Sciatic nerve (tissue), 2 donors: Measurements from ENCODE around the gene TMEM47. TPM values are rescaled to one million over a fixed set of nuclear protein-coding genes. Genes with fewer than 3 reads are reported as not detected.

Experiments used
- ATAC-seq: fragments of 200-7000 bp; cut with Tn5 transposase; one replicate; pipeline ENCODE4 v1.9.1; 2020; ENCODE audit warnings: mild to moderate bottlenecking, moderate library complexity
- DNase-seq: peaks from one replicate; pipeline ENCODE4 v3.0.0-alpha.2; 2020; ENCODE audit warnings: low spot score
- intact Hi-C: fragments of 100-400 bp; cut with DNase I; formaldehyde crosslinking; loops from one replicate; pipeline ENCODE4 v1.14.2; 2022
- total RNA-seq: library from RNA; stranded (reverse); fragmentation: NEBNext Ultra II Directional; extraction: Animal tissue kit (Norgen Biotek cat#: 25700); gene quantifications from one replicate; pipeline ENCODE4 v1.2.1, GENCODE V29; 2021
- donor health status: DM: no; HTN: no; CAD: no.
- donor health status: DM: no; HTN: no; CAD: no.

Gene TMEM47
- 20.7 TPM for total RNA-seq

- intact Hi-C loops, result no loop called here
- DNase-seq, result peak; percentile 80
- peak; percentile 96 for ATAC-seq
Measured at GRCh38 chrX:34656842-34657725, at the start of gene TMEM47. Gene TMEM47 (minus strand): TSS chrX:34657285. CDS start chrX:34657029, 256 bp downstream.

- DNase-seq (no peak), ATAC-seq (no peak)
- intact Hi-C loops, result no loop called here
Measured at GRCh38 chrX:34687095-34687494, 30.0 kb upstream of the TMEM47 start.

DNA sequence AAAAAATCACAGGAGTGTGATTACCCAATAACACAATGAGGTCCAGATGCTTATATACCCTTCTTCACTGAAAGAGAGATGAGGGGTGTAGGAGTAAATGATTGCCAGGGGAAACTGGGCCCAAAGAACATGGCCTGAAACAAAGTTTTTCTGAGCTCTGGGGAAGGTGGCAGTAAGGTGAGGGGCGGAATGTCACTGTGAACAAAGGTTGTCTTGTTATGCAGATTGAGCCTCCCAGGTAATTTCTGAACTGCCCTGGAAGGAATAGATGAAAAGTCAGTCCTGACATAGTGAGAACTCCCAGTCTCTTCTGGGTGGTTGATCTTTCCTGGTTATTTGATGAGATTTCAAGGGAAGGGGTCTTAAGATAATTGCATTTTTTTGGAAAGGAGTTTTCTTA, 2.5 kb upstream of the TMEM47 start:
- no peak for ATAC-seq
- intact Hi-C loops, result no loop called here
- no peak for DNase-seq

DNA sequence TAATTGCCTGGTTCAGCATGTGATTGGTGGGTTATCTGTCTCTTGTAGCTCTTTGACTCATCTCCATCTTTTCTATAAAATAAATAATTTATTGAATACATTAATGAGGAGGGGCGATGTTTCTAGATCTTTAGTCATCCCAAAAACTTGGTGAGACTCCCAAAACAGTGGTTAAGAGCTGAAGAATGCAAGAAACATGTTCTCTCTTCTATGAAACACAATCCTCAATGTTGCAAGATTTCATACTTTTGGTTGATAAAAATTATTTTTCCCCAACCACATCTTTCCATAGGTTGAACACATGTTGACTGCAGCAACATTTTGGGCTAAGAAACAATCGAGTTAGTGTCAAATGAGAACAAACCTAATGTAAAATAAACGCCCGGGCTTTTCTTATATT, 1.2 kb upstream of the TMEM47 start:
- ATAC-seq (no peak), DNase-seq (no peak)
- intact Hi-C loops, result no loop called here

DNA sequence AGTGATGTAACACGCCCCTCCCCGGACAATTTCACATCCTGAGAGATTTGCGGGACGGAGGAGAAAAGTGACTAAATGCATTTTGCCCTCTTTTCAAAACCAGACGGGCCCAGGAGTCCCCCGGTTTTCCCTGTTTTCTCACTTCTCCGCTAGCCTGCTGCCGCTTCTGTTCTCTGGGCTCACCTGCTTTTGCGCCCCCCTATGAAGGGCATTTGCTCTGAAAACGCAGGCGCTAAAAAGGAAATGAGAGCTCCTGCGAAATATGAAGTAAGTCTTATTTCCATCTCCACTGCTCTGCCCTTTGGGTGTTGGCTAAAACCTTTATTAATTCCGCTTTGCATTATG, 613 bp upstream of the TMEM47 start:
- intact Hi-C loops, result no loop called here
- DNase-seq (no peak), ATAC-seq (no peak)

DNA sequence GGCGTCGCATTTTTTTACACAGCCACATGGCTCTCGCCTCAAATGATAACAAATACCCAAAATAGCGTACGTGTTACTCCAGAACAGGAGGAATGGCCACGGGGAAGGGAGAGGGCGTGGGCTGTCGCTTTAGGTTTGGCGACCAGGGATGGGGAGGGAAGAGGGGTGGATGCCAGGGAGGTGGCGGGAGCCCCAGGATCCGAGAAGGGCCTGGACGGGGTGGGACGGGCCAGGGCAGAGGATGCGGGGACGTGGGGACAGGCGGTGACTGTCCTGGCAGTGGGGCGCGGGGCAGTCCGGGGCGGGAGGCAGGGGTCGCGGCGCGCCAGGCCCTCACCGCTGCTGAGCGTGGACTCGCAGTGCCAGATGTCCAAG, 631 bp downstream of the TMEM47 start:
- DNase-seq (peak; percentile 57), ATAC-seq (peak; percentile 44)
- intact Hi-C loops, result no loop called here

- DNase-seq (no peak), ATAC-seq (peak; percentile 25)
- intact Hi-C loops, result no loop called here
Measured at GRCh38 chrX:34655501-34656455, 1.3 kb downstream of the TMEM47 start.

DNA sequence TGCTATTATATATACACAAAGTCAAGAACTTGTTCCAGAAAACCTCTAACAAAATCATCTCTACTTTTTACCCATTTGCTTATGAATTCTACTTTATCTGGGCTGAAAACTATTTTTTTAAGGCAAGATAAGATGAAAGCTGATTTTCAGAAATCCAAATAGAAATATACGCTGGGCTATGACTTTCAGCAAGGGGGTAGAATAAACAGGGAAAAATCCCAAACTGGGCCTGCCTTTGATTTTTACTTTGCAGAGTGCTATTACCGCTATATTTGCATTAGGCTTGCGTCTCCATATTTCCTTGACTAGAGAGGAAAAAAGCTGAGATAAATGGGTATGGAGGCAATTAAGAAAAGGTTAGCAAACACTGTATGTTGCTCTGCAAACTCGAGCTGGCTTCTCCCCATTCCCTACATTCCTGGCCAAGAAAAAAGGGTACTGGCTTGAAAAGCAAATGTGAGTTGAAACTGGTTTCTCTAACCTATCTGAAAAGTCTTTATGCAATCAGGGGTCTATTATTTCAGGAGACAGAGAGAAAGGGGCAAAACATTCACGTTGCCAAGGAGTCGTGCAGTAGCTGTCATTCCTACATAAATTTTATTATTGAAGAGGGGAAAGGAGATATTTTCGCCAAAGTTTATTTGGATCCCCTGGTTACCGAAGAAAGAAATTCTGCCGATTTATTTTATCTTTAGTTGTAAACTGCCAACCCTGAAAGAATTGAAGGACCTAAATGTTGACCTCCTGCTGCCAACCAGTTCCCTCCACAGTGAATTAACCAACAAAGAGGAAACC, 2.2 kb downstream of the TMEM47 start:
- DNase-seq (no peak), ATAC-seq (no peak)
- intact Hi-C loops, result no loop called here

GRCh38 chrX:34653811-34654210, 3.3 kb downstream of the TMEM47 start:
- ATAC-seq (no peak), DNase-seq (no peak)
- intact Hi-C loops, result no loop called here

- ATAC-seq (no peak), DNase-seq (no peak)
- intact Hi-C loops, result no loop called here
Measured at GRCh38 chrX:34642849-34643248, 14.2 kb downstream of the TMEM47 start.

DNA sequence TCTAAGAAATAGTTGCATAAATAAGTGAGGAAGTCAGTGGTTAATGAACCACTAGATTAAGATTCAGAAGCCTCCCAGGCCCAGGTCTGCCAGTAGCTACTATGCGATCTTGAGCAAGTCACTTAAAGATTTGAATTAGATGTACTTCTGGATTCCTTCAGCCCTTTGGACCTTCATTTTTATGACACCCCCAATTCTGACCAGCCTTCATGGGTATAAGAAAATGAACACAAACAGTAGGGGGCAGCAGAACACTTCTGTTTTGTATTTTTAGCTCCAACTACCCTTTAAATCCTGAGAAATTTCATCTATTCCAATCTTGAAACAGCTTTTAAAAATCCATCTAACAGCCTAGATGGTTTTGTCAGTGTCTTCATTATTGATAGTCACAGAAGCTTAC, 19.0 kb downstream of the TMEM47 start:
- no peak for ATAC-seq
- DNase-seq, result no peak
- intact Hi-C loops, result no loop called here

GRCh38 chrX:34634349-34634748, 22.7 kb downstream of the TMEM47 start:
- ATAC-seq (no peak), DNase-seq (no peak)
- intact Hi-C loops, result no loop called here

DNA sequence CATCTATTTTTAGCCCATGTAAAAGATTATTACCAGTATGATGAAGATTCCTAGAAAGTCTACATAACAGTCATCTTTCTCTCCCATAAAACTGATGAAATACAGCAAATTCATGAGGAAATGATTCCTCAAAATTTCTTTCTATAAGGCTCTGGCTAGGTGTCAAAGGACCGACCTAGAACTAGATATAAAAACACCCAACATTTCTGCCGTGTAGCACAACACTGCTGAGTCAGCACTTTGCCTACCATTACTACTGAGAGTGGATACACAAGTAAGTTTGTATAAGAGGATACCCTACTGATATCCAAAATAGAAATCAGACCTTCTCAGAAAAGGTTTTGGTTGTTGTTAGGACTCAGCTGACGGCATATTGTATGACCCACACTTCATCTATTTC, 24.7 kb downstream of the TMEM47 start:
- ATAC-seq, result no peak
- intact Hi-C loops, result no loop called here
- no peak for DNase-seq

DNA sequence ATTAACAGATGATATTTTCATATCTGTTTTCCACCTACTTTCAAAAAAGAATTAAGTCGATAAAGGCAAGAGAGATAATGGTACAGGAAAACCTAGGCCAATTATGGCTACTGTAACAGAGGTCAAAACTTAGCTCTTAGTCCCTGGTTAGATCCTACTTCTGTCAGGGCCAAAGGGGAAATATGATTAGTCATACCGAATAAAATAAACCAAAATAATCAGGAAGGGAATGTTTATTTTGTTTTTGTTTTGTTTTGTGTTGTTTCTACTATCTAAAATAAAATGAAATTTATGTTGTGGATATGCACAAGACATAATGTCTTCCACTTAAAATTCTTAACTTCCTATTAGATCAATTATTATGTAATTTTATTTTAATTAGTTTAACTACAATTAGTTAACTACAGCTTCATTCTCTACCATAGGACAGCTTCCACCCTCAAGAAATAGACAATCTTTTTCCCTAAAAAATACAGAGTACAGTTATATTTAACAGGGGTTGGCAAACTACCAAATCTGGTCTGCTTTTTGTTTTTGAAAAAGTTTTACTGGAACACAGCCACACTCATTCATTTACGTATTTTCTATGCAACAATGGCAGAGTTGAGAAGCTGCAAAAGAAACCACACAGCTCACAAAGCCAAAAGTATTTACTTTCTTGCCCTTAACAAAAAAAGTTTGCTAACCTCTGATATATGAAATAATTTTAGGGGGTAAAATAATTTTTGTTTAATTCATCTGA, 25.4 kb downstream of the TMEM47 start:
- DNase-seq (no peak), ATAC-seq (peak; percentile 38)
- intact Hi-C loops, result no loop called here

GRCh38 chrX:34629572-34629971, 27.5 kb downstream of the TMEM47 start:
- intact Hi-C loops, result loop anchor here (5.0 kb wide), 1 partner anchor 843 kb away; no protein-coding TSS in a partner anchor
- DNase-seq (no peak), ATAC-seq (peak; percentile 81)

GRCh38 chrX:34624416-34624815, 32.7 kb downstream of the TMEM47 start:
- DNase-seq, result no peak
- ATAC-seq, result peak; percentile 86
- intact Hi-C loops, result no loop called here

GRCh38 chrX:34619920-34620319, 37.2 kb downstream of the TMEM47 start:
- intact Hi-C loops, result no loop called here
- DNase-seq, result no peak
- no peak for ATAC-seq

GRCh38 chrX:34612036-34612435, 45.0 kb downstream of the TMEM47 start:
- no peak for ATAC-seq
- intact Hi-C loops, result no loop called here

GRCh38 chrX:34598362-34598761, 58.7 kb downstream of the TMEM47 start:
- intact Hi-C loops, result no loop called here
- ATAC-seq, result no peak
- no peak for DNase-seq

More at GRCh38 chrX:34612036-34612435, 45.0 kb downstream of the TMEM47 start:
- DNase-seq, result no peak
